D721Med (cell line): ENCODE measurements around the gene AKIRIN2.

Experiments
- DNase-seq: peaks from one replicate; pipeline ENCODE4 v3.0.0; 2011; ENCODE audit warnings: low spot score; ENCODE audit not compliant: insufficient read length
- FAIRE-seq: peaks from 2 replicates; lab custom pipeline; 2011; peaks lifted over from hg19 to GRCh38; lab: Jason Lieb, UNC
- TF ChIP-seq, protein P1 (sequence below): IDR thresholded peaks from 2 replicates; pipeline ENCODE4 v1.5.1; 2012; ENCODE audit warnings: mild to moderate bottlenecking, control low read depth; ENCODE audit not compliant: insufficient read depth; ENCODE audit errors: missing control alignments

The AKIRIN2 gene

GRCh38 chr6:87641065-87641692 is 60.9 kb downstream of the AKIRIN2 start:
- no peak for FAIRE-seq
- DNase-seq, result no peak
- TF ChIP-seq, protein P1, sequence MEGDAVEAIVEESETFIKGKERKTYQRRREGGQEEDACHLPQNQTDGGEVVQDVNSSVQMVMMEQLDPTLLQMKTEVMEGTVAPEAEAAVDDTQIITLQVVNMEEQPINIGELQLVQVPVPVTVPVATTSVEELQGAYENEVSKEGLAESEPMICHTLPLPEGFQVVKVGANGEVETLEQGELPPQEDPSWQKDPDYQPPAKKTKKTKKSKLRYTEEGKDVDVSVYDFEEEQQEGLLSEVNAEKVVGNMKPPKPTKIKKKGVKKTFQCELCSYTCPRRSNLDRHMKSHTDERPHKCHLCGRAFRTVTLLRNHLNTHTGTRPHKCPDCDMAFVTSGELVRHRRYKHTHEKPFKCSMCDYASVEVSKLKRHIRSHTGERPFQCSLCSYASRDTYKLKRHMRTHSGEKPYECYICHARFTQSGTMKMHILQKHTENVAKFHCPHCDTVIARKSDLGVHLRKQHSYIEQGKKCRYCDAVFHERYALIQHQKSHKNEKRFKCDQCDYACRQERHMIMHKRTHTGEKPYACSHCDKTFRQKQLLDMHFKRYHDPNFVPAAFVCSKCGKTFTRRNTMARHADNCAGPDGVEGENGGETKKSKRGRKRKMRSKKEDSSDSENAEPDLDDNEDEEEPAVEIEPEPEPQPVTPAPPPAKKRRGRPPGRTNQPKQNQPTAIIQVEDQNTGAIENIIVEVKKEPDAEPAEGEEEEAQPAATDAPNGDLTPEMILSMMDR, result no peak

DNA sequence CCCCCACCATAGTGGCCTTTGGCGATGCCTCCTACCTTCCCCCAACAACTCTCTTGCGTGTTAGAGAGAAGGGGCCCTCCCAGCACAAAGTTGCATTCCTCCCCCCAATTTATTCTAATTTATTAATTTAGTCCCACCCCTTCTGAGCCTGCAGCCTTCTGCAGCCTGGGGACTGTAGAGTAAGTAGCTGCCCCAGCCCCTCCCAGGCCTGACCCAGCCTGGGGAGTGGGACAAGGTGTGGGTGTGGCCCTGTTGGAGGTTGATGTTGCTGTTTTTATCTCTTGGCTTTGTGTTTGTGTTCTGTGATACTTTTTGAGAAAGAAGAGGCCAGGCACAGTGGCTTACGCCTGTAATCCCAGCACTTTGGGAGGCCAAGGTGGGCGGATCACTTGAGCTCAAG is 62.7 kb downstream of the AKIRIN2 start:
- TF ChIP-seq, protein P1, result no peak
- DNase-seq (no peak), FAIRE-seq (no peak)

DNA sequence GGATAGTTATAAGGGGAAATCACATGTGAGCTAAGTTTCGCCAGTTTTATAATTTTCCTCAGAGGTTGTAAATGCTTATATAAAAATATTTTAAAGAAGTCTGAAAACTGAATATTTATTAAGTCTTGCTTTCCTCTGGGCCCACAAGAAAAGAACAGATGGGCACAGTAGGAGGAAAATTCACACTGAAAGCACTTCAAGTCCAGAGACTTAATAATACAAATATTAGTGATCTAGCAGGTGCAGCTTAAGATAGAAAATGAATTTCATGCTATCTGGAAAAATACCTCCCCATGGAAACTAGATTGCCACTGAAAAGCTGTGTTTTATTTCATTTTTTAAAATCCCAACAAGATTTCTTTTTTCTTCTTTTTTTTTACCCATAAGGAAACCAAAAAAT is 64.9 kb downstream of the AKIRIN2 start:
- FAIRE-seq (no peak), DNase-seq (no peak)
- TF ChIP-seq, protein P1, result no peak

DNA sequence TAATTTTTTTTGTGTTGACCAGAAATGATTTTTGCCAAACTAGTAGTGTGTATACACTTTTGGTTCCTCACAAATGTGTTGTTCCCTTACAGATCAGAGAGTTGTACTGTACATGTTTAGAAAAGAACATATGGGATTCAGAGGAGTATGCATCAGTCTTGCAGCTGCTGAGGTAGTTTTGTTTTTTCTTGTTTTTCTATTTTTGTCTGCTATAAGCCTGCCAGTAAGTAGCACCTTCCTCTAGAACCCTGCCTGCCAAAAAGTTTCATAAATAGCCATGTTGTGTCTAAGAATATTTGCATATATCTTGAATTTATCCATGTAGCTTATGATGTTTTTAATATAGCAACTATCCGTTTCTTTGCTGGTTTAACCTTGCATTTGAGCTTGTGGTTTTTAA is 65.7 kb downstream of the AKIRIN2 start:
- FAIRE-seq, result no peak
- no peak for DNase-seq
- TF ChIP-seq, protein P1, result no peak

- TF ChIP-seq, protein P1, result no peak
- DNase-seq, result no peak
- FAIRE-seq, result no peak
These were observed 68.2 kb downstream of the AKIRIN2 start for GRCh38 chr6:87633851-87634250.

DNA sequence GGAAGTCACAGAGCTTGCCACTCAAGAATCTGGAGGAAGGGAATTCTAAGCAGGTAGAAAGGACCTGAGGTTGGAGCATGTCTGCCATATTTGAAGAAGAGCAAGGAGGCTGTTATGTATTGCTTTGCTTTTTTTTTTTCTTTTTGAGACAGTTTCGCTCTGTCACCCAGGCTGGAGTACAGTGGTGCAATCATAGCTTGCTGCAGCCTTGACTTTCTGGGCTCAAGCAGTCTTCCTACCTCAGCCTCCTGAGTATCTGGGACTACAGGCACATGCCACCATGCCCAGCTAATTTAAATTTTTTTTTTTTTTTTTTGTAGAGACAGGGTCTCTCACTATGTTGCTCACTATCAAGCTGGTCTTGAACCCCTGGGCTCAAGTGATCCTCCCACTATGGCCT is 71.3 kb downstream of the AKIRIN2 start:
- no peak for FAIRE-seq
- TF ChIP-seq, protein P1, result no peak

GRCh38 chr6:87628881-87629280 is 73.2 kb downstream of the AKIRIN2 start:
- TF ChIP-seq, protein P1, result no peak
- FAIRE-seq (no peak), DNase-seq (no peak)

More for the DNA sequence above, 71.3 kb downstream of the AKIRIN2 start:
- no peak for DNase-seq
